Right lobe of liver (tissue), 6 donors: ENCODE measurements around the gene SPATC1L. TPM values are rescaled to one million over a fixed set of nuclear protein-coding genes. Genes with fewer than 3 reads are reported as not detected.

Experiments used
- ATAC-seq, 4 donors: fragments of 200-7000 bp; cut with Tn5 transposase; one replicate each; pipeline ENCODE4 v1.9.1; 2020; ENCODE audit warnings: mild to moderate bottlenecking in 4 of 4, moderate library complexity in 4 of 4
- DNase-seq, 3 donors: peaks; one replicate each; pipeline ENCODE4 v3.0.0-alpha.2; 2020
- H3K27ac ChIP-seq, 3 donors: fragments of 200-600 bp; one replicate each; pipeline ENCODE4 v1.8.0; 2022
- H3K27me3 ChIP-seq, 2 donors: fragments of 200-600 bp; one replicate each; pipeline ENCODE4 v1.8.0; 2022
- H3K36me3 ChIP-seq, 4 donors: fragments of 200-600 bp; sonication (generic) in 1 of 4; one replicate each; pipeline versions ENCODE4 v1.5.1 to v1.8.0; 2017 to 2022; ENCODE audit warnings: control low read depth in 1 of 4
- H3K4me1 ChIP-seq, 4 donors: fragments of 200-600 bp; sonication (generic) in 1 of 4; one replicate each; pipeline versions ENCODE4 v1.5.1 to v1.8.0; 2017 to 2022; ENCODE audit warnings: control low read depth in 1 of 4
- H3K4me3 ChIP-seq, 3 donors: fragments of 200-600 bp; one replicate each; pipeline ENCODE4 v1.8.0; 2022
- H3K9me3 ChIP-seq, 4 donors: fragments of 200-600 bp; sonication (generic) in 1 of 4; one replicate each; pipeline versions ENCODE4 v1.5.1 to v1.8.0; 2017 to 2022; ENCODE audit warnings: control low read depth in 1 of 4
- CTCF ChIP-seq, 4 donors: fragments of 200-600 bp in 3 of 4; fragments of 450-650 bp in 1 of 4; IDR thresholded peaks; one replicate each; pipeline versions ENCODE4 v1.5.1 to v1.8.0; 2016 to 2022; ENCODE audit warnings: antibody characterized with exemption in 4 of 4, mild to moderate bottlenecking in 2 of 4
- POLR2A ChIP-seq: fragments of 450-650 bp; IDR thresholded peaks from one replicate; pipeline ENCODE4 v1.6.1; 2017; ENCODE audit warnings: antibody characterized with exemption, mild to moderate bottlenecking
- WGBS: methylation state at CpG from one replicate; pipeline ENCODE4 v1.1.6; 2018; ENCODE audit warnings: low coverage, low lambda C conversion rate; ENCODE audit not compliant: insufficient coverage; ENCODE audit errors: missing lambda C conversion rate; 5-methylcytosine and 5-hydroxymethylcytosine counted together
- intact Hi-C, 2 donors: fragments of 100-400 bp; cut with DNase I; formaldehyde crosslinking; loops; one replicate each; pipeline versions ENCODE4 v1.11.2 to v1.14.1; 2022
- total RNA-seq, 6 experiments: library from RNA; depleted of rRNA in 2 of 6; stranded (reverse); fragments of >200 nt in 2 of 6; fragmentation: NEBNext Ultra II Directional in 3 of 6; extraction: Animal tissue kit (Norgen Biotek cat#: 25700) in 3 of 6; gene quantifications; one replicate each; pipeline versions ENCODE4 v1.1.0 to v1.2.4, GENCODE V29; 2016 to 2023
- donor health status: DM: no; HTN: yes; CAD: no.
- donor health status: DM: no; HTN: no; CAD: no.
- donor health status: DM: no; HTN: no; CAD: no.
- donor health status: DM: no; HTN: yes; CAD: no.
- donor health status: DM: no; HTN: yes; CAD: no.

The SPATC1L gene
- total RNA-seq, 6 experiments from 2014 or later = 0.31 to 1.7 (median 0.51) TPM; not detected in 2

- H3K9me3 ChIP-seq = no peaks in the 10 kb centered on the region
- intact Hi-C loops = no loop called here
- H3K27me3 ChIP-seq = no peaks in the 10 kb centered on the region
- peak in 1 of 3 donors; percentile 42 for DNase-seq
- WGBS = no CpG with 5 or more reads among the region's 20 CpGs
- no peaks in the 10 kb centered on the region for H3K4me1 ChIP-seq
- no peak overlapping the region for H3K4me3 ChIP-seq
- peaks cover 0 to 73% (median 16%) of the 10 kb centered on the region in 4 donors for H3K36me3 ChIP-seq
- ATAC-seq = no peak
- no peak for TF ChIP-seq CTCF (IDR thresholded peaks at IDR 0.05)
- no peak for TF ChIP-seq POLR2A
- H3K27ac ChIP-seq = no peak overlapping the region
Observed at GRCh38 chr21:46215436-46216131, 31.3 kb upstream of the SPATC1L start.

- DNase-seq (peak in 1 of 3 donors; percentile 32), ATAC-seq (no peak)
- no peak for TF ChIP-seq CTCF (IDR thresholded peaks at IDR 0.05)
- TF ChIP-seq POLR2A = no peak
- no peak overlapping the region for H3K4me3 ChIP-seq
- no peak overlapping the region for H3K27ac ChIP-seq
- no peaks in the 10 kb centered on the region for H3K9me3 ChIP-seq
- intact Hi-C loops = no loop called here
- H3K27me3 ChIP-seq = no peaks in the 10 kb centered on the region
- 86% methylated on average over 2 of the region's 27 CpGs for WGBS
- H3K36me3 ChIP-seq = peaks cover 0 to 74% (median 12%) of the 10 kb centered on the region in 4 donors
- H3K4me1 ChIP-seq = no peaks in the 10 kb centered on the region
Observed at GRCh38 chr21:46214478-46215340, 30.4 kb upstream of the SPATC1L start.

GRCh38 chr21:46213620-46214286 is 29.5 kb upstream of the SPATC1L start:
- H3K36me3 ChIP-seq = peaks cover 0 to 72% (median 12%) of the 10 kb centered on the region in 4 donors

More at GRCh38 chr21:46213620-46214286, 29.5 kb upstream of the SPATC1L start:
- no peak overlapping the region for H3K4me3 ChIP-seq
- H3K9me3 ChIP-seq = no peaks in the 10 kb centered on the region
- no peak for TF ChIP-seq POLR2A
- no peak for TF ChIP-seq CTCF (IDR thresholded peaks at IDR 0.05)
- no peaks in the 10 kb centered on the region for H3K4me1 ChIP-seq
- no peak overlapping the region for H3K27ac ChIP-seq
- intact Hi-C loops = no loop called here
- DNase-seq (peak in 1 of 3 donors; percentile 32), ATAC-seq (no peak)
- 100% methylated on average over 4 of the region's 15 CpGs for WGBS
- H3K27me3 ChIP-seq = no peaks in the 10 kb centered on the region
